ENCODE data around the gene ANO6.

DNA sequence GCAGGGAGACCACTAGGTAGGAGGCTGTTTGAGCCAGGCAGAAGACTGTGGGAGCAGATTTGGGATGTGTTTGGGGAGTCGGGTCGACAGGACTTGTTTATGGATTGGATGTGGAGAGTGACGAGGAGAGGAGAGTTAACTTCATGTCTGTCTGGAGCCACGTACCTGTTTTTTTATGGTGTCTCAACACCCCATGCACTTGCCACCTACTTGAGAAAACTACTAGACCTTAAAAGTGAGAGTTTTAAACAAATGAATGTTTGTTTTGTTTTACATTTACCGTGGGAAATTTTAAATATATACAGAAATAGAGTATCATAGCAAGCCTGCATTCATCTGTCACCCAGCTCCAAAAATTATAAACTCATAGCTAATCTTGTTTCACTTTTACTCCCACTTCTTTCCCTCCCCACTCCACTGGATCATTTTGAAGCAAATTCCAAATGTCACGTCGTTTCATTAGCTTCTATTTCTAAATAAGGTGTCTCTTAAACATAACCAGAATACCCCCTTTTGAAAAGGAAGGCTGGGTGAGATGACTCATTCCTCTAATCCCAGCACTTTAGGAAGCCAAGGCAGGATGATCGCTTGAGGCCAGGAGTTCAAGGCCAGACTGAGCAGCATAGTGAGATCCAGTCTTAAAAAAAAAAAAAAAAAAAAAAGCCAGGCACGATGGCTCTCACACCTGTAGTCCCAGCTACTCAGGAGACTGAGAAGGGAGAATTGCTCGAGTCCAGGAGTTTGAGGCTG lies 136.2 kb downstream of the ANO6 start:
- TF ChIP-seq POLR2AphosphoS5 (IDR thresholded peaks at IDR 0.05): no peak
- TF ChIP-seq, protein P1, sequence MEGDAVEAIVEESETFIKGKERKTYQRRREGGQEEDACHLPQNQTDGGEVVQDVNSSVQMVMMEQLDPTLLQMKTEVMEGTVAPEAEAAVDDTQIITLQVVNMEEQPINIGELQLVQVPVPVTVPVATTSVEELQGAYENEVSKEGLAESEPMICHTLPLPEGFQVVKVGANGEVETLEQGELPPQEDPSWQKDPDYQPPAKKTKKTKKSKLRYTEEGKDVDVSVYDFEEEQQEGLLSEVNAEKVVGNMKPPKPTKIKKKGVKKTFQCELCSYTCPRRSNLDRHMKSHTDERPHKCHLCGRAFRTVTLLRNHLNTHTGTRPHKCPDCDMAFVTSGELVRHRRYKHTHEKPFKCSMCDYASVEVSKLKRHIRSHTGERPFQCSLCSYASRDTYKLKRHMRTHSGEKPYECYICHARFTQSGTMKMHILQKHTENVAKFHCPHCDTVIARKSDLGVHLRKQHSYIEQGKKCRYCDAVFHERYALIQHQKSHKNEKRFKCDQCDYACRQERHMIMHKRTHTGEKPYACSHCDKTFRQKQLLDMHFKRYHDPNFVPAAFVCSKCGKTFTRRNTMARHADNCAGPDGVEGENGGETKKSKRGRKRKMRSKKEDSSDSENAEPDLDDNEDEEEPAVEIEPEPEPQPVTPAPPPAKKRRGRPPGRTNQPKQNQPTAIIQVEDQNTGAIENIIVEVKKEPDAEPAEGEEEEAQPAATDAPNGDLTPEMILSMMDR (IDR thresholded peaks at IDR 0.05): no peak
